ENCODE measurements around the gene CLRN1.

Gene CLRN1

DNA sequence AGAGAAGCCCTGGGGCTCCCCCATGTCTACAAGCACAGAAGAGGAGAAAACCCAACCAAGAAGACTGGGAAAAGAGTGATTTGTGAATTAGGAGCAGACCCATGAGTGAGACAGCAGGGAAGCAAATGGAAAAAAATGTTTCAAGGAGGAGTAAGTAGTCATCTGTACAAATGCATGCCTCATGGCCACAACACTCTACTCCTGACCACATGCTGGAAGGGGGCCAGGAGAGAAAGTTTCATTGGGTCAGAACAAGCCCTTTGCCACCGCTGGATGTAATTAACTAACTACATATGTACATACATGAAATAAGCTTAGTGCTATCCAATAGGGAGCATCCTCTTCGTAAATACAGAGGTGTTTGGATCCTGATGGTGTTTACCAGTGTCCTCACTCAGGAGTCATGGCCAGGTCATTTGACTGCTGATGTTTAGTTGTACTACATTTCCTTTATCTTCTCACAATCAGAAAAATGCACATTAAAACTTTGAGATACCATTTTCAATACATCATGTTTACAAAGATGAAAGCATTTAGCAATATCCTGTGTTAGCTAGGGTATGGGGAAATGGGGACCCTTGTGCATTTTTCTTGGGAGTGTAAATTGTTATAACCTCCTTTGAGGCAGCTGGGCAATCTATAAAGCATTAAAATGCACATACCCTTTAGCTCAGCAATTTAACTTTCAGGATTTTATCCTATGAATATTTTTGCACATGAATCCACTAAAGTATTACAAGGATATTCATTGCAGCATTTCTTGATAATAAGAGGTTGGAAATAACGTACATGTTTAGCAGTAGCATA lies 27.1 kb downstream of the CLRN1 start:
- no peak overlapping the region for H3K4me3 ChIP-seq (ENCODE audit: low read length, poor library complexity, severe bottlenecking)
- H2AFZ ChIP-seq (ENCODE audit: low read length), result no peak overlapping the region
- no peaks in the 10 kb centered on the region for H3F3A ChIP-seq (ENCODE audit: low read depth)
- no peak overlapping the region for H3K9ac ChIP-seq (ENCODE audit: low read depth, low read length, poor library complexity, severe bottlenecking)
- no peaks in the 10 kb centered on the region for H3K9me2 ChIP-seq (replicated peaks; ENCODE audit: low read depth, low read length)
- H3K27me3 ChIP-seq (ENCODE audit: insufficient read depth, low read length, poor library complexity, severe bottlenecking), result no peaks in the 10 kb centered on the region
- H3K36me3 ChIP-seq (ENCODE audit: insufficient read depth, low read length), result no peaks in the 10 kb centered on the region
- TF ChIP-seq, protein P1, sequence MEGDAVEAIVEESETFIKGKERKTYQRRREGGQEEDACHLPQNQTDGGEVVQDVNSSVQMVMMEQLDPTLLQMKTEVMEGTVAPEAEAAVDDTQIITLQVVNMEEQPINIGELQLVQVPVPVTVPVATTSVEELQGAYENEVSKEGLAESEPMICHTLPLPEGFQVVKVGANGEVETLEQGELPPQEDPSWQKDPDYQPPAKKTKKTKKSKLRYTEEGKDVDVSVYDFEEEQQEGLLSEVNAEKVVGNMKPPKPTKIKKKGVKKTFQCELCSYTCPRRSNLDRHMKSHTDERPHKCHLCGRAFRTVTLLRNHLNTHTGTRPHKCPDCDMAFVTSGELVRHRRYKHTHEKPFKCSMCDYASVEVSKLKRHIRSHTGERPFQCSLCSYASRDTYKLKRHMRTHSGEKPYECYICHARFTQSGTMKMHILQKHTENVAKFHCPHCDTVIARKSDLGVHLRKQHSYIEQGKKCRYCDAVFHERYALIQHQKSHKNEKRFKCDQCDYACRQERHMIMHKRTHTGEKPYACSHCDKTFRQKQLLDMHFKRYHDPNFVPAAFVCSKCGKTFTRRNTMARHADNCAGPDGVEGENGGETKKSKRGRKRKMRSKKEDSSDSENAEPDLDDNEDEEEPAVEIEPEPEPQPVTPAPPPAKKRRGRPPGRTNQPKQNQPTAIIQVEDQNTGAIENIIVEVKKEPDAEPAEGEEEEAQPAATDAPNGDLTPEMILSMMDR (conservative IDR thresholded peaks at IDR 0.05; ENCODE audit: low read length), result no peak
- TF ChIP-seq EZH2phosphoT487 (IDR thresholded peaks at IDR 0.05; ENCODE audit: borderline replicate concordance), result no peak
- H3K4me1 ChIP-seq (ENCODE audit: insufficient read depth, low read length, poor library complexity, severe bottlenecking), result no peaks in the 10 kb centered on the region
- no peaks in the 10 kb centered on the region for H3K79me2 ChIP-seq (ENCODE audit: insufficient read depth, low read length)
- H4K20me1 ChIP-seq (ENCODE audit: insufficient read depth, low read length, poor library complexity, severe bottlenecking), result no peaks in the 10 kb centered on the region
- H3K9me3 ChIP-seq (ENCODE audit: insufficient read depth, low read depth, low read length), result peaks cover 4% of the 10 kb centered on the region; the same call in 1 of the 2 replicates
- H3K4me2 ChIP-seq (ENCODE audit: low read depth, low read length, poor library complexity, severe bottlenecking), result no peak overlapping the region

DNA sequence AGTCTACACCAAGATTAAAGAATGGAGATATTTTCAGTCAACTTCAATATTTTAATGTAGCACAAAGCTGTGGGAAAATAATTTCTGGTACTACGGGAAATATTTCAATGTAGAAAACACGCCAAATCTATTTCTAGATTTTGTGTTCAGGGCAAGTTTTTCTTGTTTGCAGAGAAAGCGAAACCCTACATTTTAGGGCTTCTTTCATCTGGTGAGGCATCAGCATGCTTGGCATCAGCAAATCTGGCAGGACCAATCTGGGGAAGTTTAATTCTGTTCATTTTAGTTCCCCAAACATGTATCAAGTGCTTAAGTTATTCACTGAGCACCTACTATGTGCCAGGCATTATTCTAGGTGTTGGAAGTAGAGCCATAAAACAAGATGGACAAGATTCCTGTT lies 30.3 kb downstream of the CLRN1 start:
- Histone ChIP-seq H4K20me1 (ENCODE audit: insufficient read depth, low read length, poor library complexity, severe bottlenecking) (no peaks in the 10 kb centered on the region), H3K4me1 (ENCODE audit: insufficient read depth, low read length, poor library complexity, severe bottlenecking) (no peaks in the 10 kb centered on the region), H3K36me3 (ENCODE audit: insufficient read depth, low read length) (no peaks in the 10 kb centered on the region), H3F3A (ENCODE audit: low read depth) (no peaks in the 10 kb centered on the region), H2AFZ (ENCODE audit: low read length) (no peak overlapping the region), H3K4me3 (ENCODE audit: low read length, poor library complexity, severe bottlenecking) (no peak overlapping the region), H3K9me3 (ENCODE audit: insufficient read depth, low read depth, low read length) (peaks cover 4% of the 10 kb centered on the region; the same call in 1 of the 2 replicates), H3K4me2 (ENCODE audit: low read depth, low read length, poor library complexity, severe bottlenecking) (no peak overlapping the region), H3K27me3 (ENCODE audit: insufficient read depth, low read length, poor library complexity, severe bottlenecking) (no peaks in the 10 kb centered on the region), H3K9me2 (replicated peaks; ENCODE audit: low read depth, low read length) (no peaks in the 10 kb centered on the region), H3K79me2 (ENCODE audit: insufficient read depth, low read length) (no peaks in the 10 kb centered on the region), H3K9ac (ENCODE audit: low read depth, low read length, poor library complexity, severe bottlenecking) (no peak overlapping the region)
- no peak for TF ChIP-seq EZH2phosphoT487 (IDR thresholded peaks at IDR 0.05; ENCODE audit: borderline replicate concordance)
- TF ChIP-seq, protein P1 (conservative IDR thresholded peaks at IDR 0.05; ENCODE audit: low read length), result no peak

DNA sequence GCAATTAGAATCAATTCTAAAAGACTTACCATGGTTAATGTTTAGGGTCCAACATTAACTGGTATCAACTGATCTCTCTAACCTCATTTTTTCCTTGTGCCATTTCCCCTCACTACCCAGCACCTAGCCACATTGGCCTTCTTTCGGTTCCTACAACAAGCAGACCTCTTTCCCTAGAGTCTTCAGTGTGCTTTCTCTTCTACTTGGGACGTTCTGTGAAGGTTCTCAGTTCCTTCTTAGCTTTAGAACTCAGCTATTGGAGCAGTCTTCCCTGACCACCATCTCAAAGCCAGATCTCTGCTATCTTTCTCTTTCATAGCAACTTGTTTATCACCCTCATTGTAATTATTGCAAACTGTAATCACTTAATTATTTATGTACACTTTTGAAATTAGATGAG lies 35.8 kb downstream of the CLRN1 start:
- Histone ChIP-seq H3K79me2 (ENCODE audit: insufficient read depth, low read length) (no peaks in the 10 kb centered on the region), H3K9ac (ENCODE audit: low read depth, low read length, poor library complexity, severe bottlenecking) (no peak overlapping the region), H2AFZ (ENCODE audit: low read length) (no peak overlapping the region), H3K36me3 (ENCODE audit: insufficient read depth, low read length) (no peaks in the 10 kb centered on the region), H3K4me3 (ENCODE audit: low read length, poor library complexity, severe bottlenecking) (no peak overlapping the region), H3K4me2 (ENCODE audit: low read depth, low read length, poor library complexity, severe bottlenecking) (no peak overlapping the region), H3F3A (ENCODE audit: low read depth) (no peaks in the 10 kb centered on the region), H3K27me3 (ENCODE audit: insufficient read depth, low read length, poor library complexity, severe bottlenecking) (no peaks in the 10 kb centered on the region), H3K9me3 (ENCODE audit: insufficient read depth, low read depth, low read length) (no peaks in the 10 kb centered on the region), H3K9me2 (replicated peaks; ENCODE audit: low read depth, low read length) (no peaks in the 10 kb centered on the region), H3K4me1 (ENCODE audit: insufficient read depth, low read length, poor library complexity, severe bottlenecking) (no peaks in the 10 kb centered on the region), H4K20me1 (ENCODE audit: insufficient read depth, low read length, poor library complexity, severe bottlenecking) (no peaks in the 10 kb centered on the region)
- TF ChIP-seq EZH2phosphoT487 (IDR thresholded peaks at IDR 0.05; ENCODE audit: borderline replicate concordance), result no peak
- TF ChIP-seq, protein P1 (conservative IDR thresholded peaks at IDR 0.05; ENCODE audit: low read length), result no peak
